Left ventricle myocardium inferior (tissue), 1 donor: ENCODE results near the gene MRPL49. TPM values are rescaled to one million over a fixed set of nuclear protein-coding genes. Genes with fewer than 3 reads are reported as not detected.
A peak's percentile ranks its signal among the peaks of the same experiment; 100 is the strongest.

Experiments used
- DNase-seq: peaks from one replicate; pipeline ENCODE4 v3.0.0-alpha.2; 2020
- H3K27ac ChIP-seq: fragments of 200-600 bp; replicated peaks from 2 replicates; pipeline ENCODE4 v1.8.0; 2021
- H3K27me3 ChIP-seq: fragments of 200-600 bp; 2 replicates; pipeline ENCODE4 v1.8.0; 2021; ENCODE audit warnings: low read depth
- H3K36me3 ChIP-seq: fragments of 200-600 bp; 2 replicates; pipeline ENCODE4 v1.8.0; 2021
- H3K4me1 ChIP-seq: fragments of 200-600 bp; 2 replicates; pipeline ENCODE4 v1.8.0; 2021
- H3K4me3 ChIP-seq: fragments of 200-600 bp; 2 replicates; pipeline ENCODE4 v1.8.0; 2021; ENCODE audit warnings: mild to moderate bottlenecking, moderate library complexity
- H3K9me3 ChIP-seq: fragments of 200-600 bp; replicated peaks from 2 replicates; pipeline ENCODE4 v1.8.0; 2021
- CTCF ChIP-seq: fragments of 200-600 bp; IDR thresholded peaks from 2 replicates; pipeline ENCODE4 v1.8.0; 2021; ENCODE audit warnings: antibody characterized with exemption, mild to moderate bottlenecking, borderline replicate concordance
- intact Hi-C: fragments of 100-400 bp; cut with micrococcal nuclease; formaldehyde crosslinking; loops from one replicate; pipeline ENCODE4 v1.11.0; 2022
- total RNA-seq: library from RNA; stranded (reverse); fragmentation: NEBNext Ultra II Directional; extraction: Animal tissue kit (Norgen Biotek cat#: 25700); gene quantifications from one replicate; pipeline ENCODE4 v1.2.1, GENCODE V29; 2021
- donor health status: DM: no; HTN: yes; CAD: no; lungs with severe emphysema.

The MRPL49 gene
- total RNA-seq, 1 donor from 2014 or later = 32.1 TPM

- no peak for TF ChIP-seq CTCF
- Histone ChIP-seq H3K9me3 (no peaks in the 10 kb centered on the region), H3K4me3 (peak overlapping the region; percentile 92), H3K36me3 (peaks cover 58% of the 10 kb centered on the region), H3K27ac (peak overlapping the region; percentile 92), H3K4me1 (peaks cover 54% of the 10 kb centered on the region), H3K27me3 (no peaks in the 10 kb centered on the region)
- peak; percentile 17 for DNase-seq
- intact Hi-C loops = no loop called here
Observed at GRCh38 chr11:65121447-65121864, 665 bp upstream of the MRPL49 start.

GRCh38 chr11:65124480-65125196, 2.5 kb downstream of the MRPL49 start:
- Histone ChIP-seq H3K4me1 (peaks cover 37% of the 10 kb centered on the region), H3K36me3 (peaks cover 73% of the 10 kb centered on the region), H3K27me3 (no peaks in the 10 kb centered on the region), H3K4me3 (no peak overlapping the region), H3K27ac (no peak overlapping the region), H3K9me3 (no peaks in the 10 kb centered on the region)
- no peak for DNase-seq
- intact Hi-C loops = no loop called here
- no peak for TF ChIP-seq CTCF

GRCh38 chr11:65125197-65126056, 3.3 kb downstream of the MRPL49 start:
- TF ChIP-seq CTCF = no peak
- Histone ChIP-seq H3K27me3 (no peaks in the 10 kb centered on the region), H3K36me3 (peaks cover 73% of the 10 kb centered on the region), H3K27ac (no peak overlapping the region), H3K9me3 (no peaks in the 10 kb centered on the region), H3K4me1 (peaks cover 29% of the 10 kb centered on the region), H3K4me3 (no peak overlapping the region)
- no peak for DNase-seq
- intact Hi-C loops = no loop called here

- DNase-seq = no peak
- TF ChIP-seq CTCF = no peak
- peaks cover 16% of the 10 kb centered on the region for H3K4me1 ChIP-seq
- no peaks in the 10 kb centered on the region for H3K9me3 ChIP-seq
- H3K27me3 ChIP-seq = no peaks in the 10 kb centered on the region
- H3K4me3 ChIP-seq = no peak overlapping the region
- no peak overlapping the region for H3K27ac ChIP-seq
- peaks cover 78% of the 10 kb centered on the region for H3K36me3 ChIP-seq
- intact Hi-C loops = no loop called here
Observed at GRCh38 chr11:65126624-65127274, 4.6 kb downstream of the MRPL49 start.

- H3K4me3 ChIP-seq = no peak overlapping the region
- H3K4me1 ChIP-seq = peaks cover 15% of the 10 kb centered on the region
- H3K27ac ChIP-seq = no peak overlapping the region
- peaks cover 87% of the 10 kb centered on the region for H3K36me3 ChIP-seq
- no peaks in the 10 kb centered on the region for H3K9me3 ChIP-seq
- intact Hi-C loops = no loop called here
- TF ChIP-seq CTCF = no peak
- no peak for DNase-seq
- no peaks in the 10 kb centered on the region for H3K27me3 ChIP-seq
Observed at GRCh38 chr11:65127473-65128181, 5.5 kb downstream of the MRPL49 start.
